ENCODE results near the gene CBX4.

CBX4 gene

DNA sequence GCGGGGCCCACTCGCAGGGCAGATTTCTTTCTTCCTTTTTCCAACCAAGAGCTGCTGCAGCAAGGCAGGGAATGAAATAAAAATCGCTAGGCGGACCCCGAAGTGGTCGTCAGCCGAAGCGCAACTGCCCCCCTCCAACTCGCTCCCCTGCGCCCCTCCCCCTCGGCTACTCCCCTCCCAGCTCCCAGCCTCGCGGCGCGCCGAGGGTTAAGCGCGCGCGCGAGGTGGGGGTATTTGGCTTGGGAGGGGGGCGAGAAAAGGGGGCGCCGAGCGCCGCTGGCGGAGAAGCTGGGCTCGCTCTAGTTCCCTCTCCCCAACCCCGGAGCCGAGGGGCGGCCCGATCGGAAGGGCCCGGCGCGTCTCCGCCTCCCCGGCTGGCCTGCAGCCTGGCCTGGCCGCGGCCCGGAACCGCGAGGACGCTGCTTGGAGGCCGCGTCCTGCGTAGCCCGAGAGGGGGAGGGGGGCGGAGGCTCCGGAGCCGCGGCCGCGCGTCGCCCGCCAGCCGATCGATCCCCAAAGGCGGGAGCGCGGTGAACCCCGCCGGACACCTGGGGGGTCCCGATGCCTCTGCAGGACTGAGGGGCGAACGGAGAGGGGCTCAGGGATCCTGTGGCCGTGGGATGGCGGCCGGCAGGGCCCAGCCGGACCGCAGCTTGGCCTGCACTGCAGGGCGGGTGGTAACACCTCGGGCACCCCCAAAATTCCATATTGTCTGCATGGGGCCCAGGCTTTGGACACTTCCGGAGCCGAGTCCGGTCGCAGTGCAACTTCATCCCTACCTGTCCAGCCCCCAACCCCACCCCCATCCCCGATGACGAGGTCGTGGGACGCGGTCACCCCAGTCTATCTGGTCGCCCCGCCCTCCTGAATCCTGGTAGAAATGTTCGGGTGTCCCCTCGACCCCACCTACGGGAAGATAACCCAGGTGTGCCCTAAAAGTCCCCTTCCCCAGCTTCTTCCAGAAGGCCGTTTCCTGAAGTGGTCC, 4.9 kb upstream of the CBX4 start:
- peak overlapping the region; percentile 88 for H3K27ac ChIP-seq
- peak; percentile 97; the same call in 1 of the 2 replicates for TF ChIP-seq ZFX (IDR thresholded peaks at IDR 0.05)
- TF ChIP-seq, protein P1, sequence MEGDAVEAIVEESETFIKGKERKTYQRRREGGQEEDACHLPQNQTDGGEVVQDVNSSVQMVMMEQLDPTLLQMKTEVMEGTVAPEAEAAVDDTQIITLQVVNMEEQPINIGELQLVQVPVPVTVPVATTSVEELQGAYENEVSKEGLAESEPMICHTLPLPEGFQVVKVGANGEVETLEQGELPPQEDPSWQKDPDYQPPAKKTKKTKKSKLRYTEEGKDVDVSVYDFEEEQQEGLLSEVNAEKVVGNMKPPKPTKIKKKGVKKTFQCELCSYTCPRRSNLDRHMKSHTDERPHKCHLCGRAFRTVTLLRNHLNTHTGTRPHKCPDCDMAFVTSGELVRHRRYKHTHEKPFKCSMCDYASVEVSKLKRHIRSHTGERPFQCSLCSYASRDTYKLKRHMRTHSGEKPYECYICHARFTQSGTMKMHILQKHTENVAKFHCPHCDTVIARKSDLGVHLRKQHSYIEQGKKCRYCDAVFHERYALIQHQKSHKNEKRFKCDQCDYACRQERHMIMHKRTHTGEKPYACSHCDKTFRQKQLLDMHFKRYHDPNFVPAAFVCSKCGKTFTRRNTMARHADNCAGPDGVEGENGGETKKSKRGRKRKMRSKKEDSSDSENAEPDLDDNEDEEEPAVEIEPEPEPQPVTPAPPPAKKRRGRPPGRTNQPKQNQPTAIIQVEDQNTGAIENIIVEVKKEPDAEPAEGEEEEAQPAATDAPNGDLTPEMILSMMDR (conservative IDR thresholded peaks at IDR 0.05) = no peak

DNA sequence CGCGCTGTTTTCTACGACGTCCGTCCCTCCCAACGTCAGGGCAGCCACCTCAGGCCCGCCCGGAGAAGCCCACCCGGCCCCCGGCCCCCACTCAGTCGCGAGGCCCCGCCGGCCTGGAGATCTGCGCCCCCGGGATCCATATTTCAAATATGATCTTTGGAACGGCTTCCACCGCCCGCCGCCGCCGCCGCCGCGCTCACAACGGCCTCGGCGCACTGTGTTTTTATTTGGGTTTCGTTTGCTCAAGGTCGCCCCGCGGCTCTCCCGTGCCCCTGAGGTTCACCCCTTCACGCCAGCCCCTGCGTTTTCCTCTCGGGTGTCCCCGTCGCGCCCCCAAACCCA, 4.2 kb upstream of the CBX4 start:
- TF ChIP-seq, protein P1 (conservative IDR thresholded peaks at IDR 0.05) = no peak
- TF ChIP-seq ZFX (IDR thresholded peaks at IDR 0.05) = no peak
- H3K27ac ChIP-seq = peak overlapping the region; percentile 88

DNA sequence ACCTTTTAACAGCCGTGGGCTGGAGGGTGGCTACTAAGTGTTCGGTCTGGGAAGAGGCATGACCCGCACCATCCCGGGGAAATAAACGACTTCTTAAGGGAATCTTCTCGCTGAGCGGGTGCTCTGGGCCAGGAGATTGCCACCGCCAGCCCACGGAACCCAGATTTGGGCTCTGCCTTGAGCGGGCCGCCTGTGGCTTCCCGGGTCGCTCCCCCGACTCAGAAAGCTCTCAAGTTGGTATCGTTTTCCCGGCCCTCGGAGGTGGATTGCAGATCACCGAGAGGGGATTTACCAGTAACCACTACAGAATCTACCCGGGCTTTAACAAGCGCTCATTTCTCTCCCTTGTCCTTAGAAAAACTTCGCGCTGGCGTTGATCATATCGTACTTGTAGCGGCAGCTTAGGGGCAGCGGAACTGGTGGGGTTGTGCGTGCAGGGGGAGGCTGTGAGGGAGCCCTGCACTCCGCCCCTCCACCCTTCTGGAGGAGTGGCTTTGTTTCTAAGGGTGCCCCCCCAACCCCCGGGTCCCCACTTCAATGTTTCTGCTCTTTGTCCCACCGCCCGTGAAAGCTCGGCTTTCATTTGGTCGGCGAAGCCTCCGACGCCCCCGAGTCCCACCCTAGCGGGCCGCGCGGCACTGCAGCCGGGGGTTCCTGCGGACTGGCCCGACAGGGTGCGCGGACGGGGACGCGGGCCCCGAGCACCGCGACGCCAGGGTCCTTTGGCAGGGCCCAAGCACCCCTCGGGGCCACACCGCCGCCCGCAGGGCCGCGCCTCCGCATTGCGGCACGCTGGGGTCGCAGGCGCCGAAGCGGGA, 3.6 kb upstream of the CBX4 start:
- no peak overlapping the region; the same call in 1 of the 2 replicates for H3K27ac ChIP-seq
- no peak for TF ChIP-seq ZFX (IDR thresholded peaks at IDR 0.05)
- TF ChIP-seq, protein P1 (conservative IDR thresholded peaks at IDR 0.05) = no peak

DNA sequence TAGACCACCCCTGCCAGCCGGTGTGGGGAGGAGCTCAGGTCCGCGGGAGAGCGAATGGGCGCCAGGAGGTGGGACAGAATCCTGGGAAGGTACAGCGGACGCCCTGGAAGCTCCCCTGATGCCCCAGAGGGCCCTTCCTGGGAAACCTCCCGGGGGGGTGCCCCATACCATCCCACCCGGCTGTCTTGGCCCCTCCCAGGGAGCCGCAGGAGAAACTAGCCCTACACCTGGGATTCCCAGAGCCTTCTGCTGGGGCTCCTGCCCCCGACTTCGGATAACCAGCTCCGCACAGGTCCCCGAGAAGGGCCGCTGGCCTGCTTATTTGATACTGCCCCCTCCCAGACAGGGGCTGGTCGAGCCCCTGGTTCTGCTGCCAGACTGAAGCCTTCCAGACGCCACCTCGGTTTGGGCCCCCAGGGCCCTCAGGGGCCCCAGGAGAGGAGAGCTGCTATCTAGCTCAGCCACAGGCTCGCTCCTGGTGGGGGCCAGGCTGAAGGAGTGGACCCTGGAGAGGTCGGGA, 3.0 kb upstream of the CBX4 start:
- H3K27ac ChIP-seq = no peak overlapping the region
- no peak for TF ChIP-seq ZFX (IDR thresholded peaks at IDR 0.05)
- TF ChIP-seq, protein P1 (conservative IDR thresholded peaks at IDR 0.05) = no peak

DNA sequence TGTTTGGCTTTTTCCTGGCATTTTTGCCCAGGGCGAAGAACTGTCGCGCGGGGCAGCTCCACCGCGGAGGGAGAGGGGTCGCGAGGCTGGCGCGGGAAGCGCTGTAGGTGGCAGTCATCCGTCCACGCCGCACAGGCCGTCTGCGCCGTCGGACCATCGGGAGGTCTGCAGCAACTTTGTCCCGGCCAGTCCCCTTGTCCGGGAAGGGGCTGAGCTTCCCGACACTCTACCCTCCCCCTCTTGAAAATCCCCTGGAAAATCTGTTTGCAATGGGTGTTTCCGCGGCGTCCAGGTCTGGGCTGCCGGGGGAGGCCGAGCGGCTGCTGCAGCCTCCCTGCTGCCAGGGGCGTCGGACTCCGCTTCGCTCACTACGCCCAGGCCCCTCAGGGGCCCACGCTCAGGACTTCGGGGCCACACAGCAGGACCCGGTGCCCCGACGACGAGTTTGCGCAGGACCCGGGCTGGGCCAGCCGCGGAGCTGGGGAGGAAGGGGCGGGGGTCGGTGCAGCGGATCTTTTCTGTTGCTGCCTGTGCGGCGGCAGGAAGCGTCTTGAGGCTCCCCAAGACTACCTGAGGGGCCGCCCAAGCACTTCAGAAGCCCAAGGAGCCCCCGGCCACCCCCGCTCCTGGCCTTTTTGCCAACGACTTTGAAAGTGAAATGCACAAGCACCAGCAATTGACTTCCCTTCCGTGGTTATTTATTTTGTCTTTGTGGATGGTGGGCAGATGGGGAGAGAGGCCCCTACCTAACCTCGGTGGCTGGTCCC, 2.3 kb upstream of the CBX4 start:
- no peak for TF ChIP-seq ZFX (IDR thresholded peaks at IDR 0.05)
- TF ChIP-seq, protein P1 (conservative IDR thresholded peaks at IDR 0.05) = no peak
- H3K27ac ChIP-seq = no peak overlapping the region

DNA sequence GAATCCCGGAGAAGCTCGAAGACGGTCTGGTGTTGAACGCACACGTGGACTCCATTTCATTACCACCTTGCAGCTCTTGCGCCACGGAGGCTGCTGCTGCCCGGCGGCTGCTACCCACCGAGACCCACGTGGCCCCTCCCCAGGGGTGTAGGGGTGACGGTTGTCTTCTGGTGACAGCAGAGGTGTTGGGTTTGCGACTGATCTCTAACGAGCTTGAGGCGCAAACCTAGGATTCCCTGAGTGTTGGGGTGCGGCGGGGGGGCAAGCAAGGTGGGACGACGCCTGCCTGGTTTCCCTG, 1.7 kb upstream of the CBX4 start:
- no peak for TF ChIP-seq ZFX (IDR thresholded peaks at IDR 0.05)
- TF ChIP-seq, protein P1 (conservative IDR thresholded peaks at IDR 0.05) = no peak

More for the DNA sequence above, 1.7 kb upstream of the CBX4 start:
- H3K27ac ChIP-seq = no peak overlapping the region

All from C4-2B (cell line).